GM18519 (cell line): Measurements from ENCODE around the gene SHMT2.

ENCODE experiments used
- ATAC-seq: cut with Tn5 transposase; IDR thresholded peaks from one replicate; pipeline ENCODE4 v1.9.1; 2021; ENCODE audit warnings: mild to moderate bottlenecking, moderate library complexity; ENCODE audit not compliant: unreplicated experiment, low FRiP score

Gene SHMT2

GRCh38 chr12:57224973-57225679 lies 4.4 kb upstream of the SHMT2 start:
- no peak for ATAC-seq

- no peak for ATAC-seq
Measured at GRCh38 chr12:57225680-57226210, 3.8 kb upstream of the SHMT2 start.

- ATAC-seq: no peak
Measured at GRCh38 chr12:57226588-57227314, 2.8 kb upstream of the SHMT2 start.

- no peak for ATAC-seq
Measured at GRCh38 chr12:57227315-57228115, 2.0 kb upstream of the SHMT2 start.

GRCh38 chr12:57229046-57229633 lies 371 bp upstream of the SHMT2 start:
- no peak for ATAC-seq

GRCh38 chr12:57230381-57231155 lies 1.1 kb downstream of the SHMT2 start:
- no peak for ATAC-seq

GRCh38 chr12:57231276-57232021 lies 1.9 kb downstream of the SHMT2 start:
- ATAC-seq: no peak

GRCh38 chr12:57232156-57232756 lies 2.7 kb downstream of the SHMT2 start:
- ATAC-seq: no peak

GRCh38 chr12:57233357-57234232 lies 4.1 kb downstream of the SHMT2 start:
- no peak for ATAC-seq

- no peak for ATAC-seq
Measured at GRCh38 chr12:57234233-57234570, 4.7 kb downstream of the SHMT2 start.

GRCh38 chr12:57234571-57235016 lies 5.1 kb downstream of the SHMT2 start:
- ATAC-seq: no peak

GRCh38 chr12:57235017-57235727 lies 5.7 kb downstream of the SHMT2 start:
- ATAC-seq: no peak

GRCh38 chr12:57235728-57236131 lies 6.2 kb downstream of the SHMT2 start:
- ATAC-seq: no peak

GRCh38 chr12:57236201-57236924 lies 6.9 kb downstream of the SHMT2 start:
- no peak for ATAC-seq

- ATAC-seq: no peak
Measured at GRCh38 chr12:57236925-57237595, 7.5 kb downstream of the SHMT2 start.

- ATAC-seq: no peak
Measured at GRCh38 chr12:57237596-57237931, 8.1 kb downstream of the SHMT2 start.
